Measurements from ENCODE around the gene SGPP2. TPM values are rescaled to one million over a fixed set of nuclear protein-coding genes. Genes with fewer than 3 reads are reported as not detected.

SGPP2 gene
- total and polyA plus RNA-seq, 2 donors (not counting 3 experiments of a cell fraction or from before 2014, with no cell fraction given), result not detected

GRCh38 chr2:222477962-222478608 is 53.7 kb downstream of the SGPP2 start:
- DNase-seq (ENCODE audit: low read depth, low spot score) (no peak), FAIRE-seq (no peak)

More at GRCh38 chr2:222477962-222478608, 53.7 kb downstream of the SGPP2 start:
- no peaks in the 10 kb centered on the region for H3K4me1 ChIP-seq (ENCODE audit: control insufficient read depth, extremely low read depth, insufficient read depth, low read length)
- no peaks in the 10 kb centered on the region for H3K9me1 ChIP-seq (replicated peaks; ENCODE audit: control insufficient read depth, extremely low read depth, insufficient read depth, low read length)
- CTCF ChIA-PET, result no interaction called here
- dilution Hi-C loops (cut with MboI; ENCODE audit: extremely low pct_ligation_motif_present, low sequenced_read_pairs) (no loop called here), intact Hi-C loops (cut with micrococcal nuclease) (loop anchor here (2.0 kb wide), 1 partner anchor 159 kb away; no protein-coding TSS in a partner anchor)
- H3K27ac ChIP-seq (ENCODE audit: insufficient read depth, low read depth, low read length), result no peak overlapping the region
- BruUV-seq (replicated peaks), result no TSS peak
- no peaks in the 10 kb centered on the region for H3K9me3 ChIP-seq (replicated peaks; ENCODE audit: control insufficient read depth, insufficient read depth, low read length)
- no peaks in the 10 kb centered on the region for H3K79me2 ChIP-seq (ENCODE audit: control insufficient read depth, insufficient read depth, low read length)
- no peaks in the 10 kb centered on the region for H4K20me1 ChIP-seq (replicated peaks; ENCODE audit: control insufficient read depth, extremely low read depth, insufficient read depth, low read length)
- TF ChIP-seq, protein P1, sequence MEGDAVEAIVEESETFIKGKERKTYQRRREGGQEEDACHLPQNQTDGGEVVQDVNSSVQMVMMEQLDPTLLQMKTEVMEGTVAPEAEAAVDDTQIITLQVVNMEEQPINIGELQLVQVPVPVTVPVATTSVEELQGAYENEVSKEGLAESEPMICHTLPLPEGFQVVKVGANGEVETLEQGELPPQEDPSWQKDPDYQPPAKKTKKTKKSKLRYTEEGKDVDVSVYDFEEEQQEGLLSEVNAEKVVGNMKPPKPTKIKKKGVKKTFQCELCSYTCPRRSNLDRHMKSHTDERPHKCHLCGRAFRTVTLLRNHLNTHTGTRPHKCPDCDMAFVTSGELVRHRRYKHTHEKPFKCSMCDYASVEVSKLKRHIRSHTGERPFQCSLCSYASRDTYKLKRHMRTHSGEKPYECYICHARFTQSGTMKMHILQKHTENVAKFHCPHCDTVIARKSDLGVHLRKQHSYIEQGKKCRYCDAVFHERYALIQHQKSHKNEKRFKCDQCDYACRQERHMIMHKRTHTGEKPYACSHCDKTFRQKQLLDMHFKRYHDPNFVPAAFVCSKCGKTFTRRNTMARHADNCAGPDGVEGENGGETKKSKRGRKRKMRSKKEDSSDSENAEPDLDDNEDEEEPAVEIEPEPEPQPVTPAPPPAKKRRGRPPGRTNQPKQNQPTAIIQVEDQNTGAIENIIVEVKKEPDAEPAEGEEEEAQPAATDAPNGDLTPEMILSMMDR (IDR thresholded peaks at IDR 0.05; ENCODE audit: extremely low read depth in 1 of 2, insufficient read depth in 1 of 2, low read depth in 1 of 2, low read length in 2 of 2), result no peak
- TF ChIP-seq JUN (IDR thresholded peaks at IDR 0.05; ENCODE audit: borderline replicate concordance, insufficient read depth, insufficient read length, low read depth) (no peak), MAX (IDR thresholded peaks at IDR 0.05; ENCODE audit: insufficient read depth, insufficient read length) (no peak), POLR2A (IDR thresholded peaks at IDR 0.05; ENCODE audit: low read depth, low read length) (no peak)
- H3K9ac ChIP-seq (replicated peaks; ENCODE audit: extremely low read depth, insufficient read depth, low read length), result no peak overlapping the region
- H3K36me3 ChIP-seq (ENCODE audit: control insufficient read depth in 2 of 2, extremely low read depth in 1 of 2, insufficient read depth in 2 of 2, low read length in 2 of 2), result no peaks in the 10 kb centered on the region
- POLR2A ChIA-PET, result no interaction called here
- no peak overlapping the region for H2AFZ ChIP-seq (ENCODE audit: low read depth, low read length)
- H3K4me3 ChIP-seq (replicated peaks in 1 of 3; ENCODE audit: insufficient read depth in 1 of 3, low read depth in 1 of 3, low read length in 3 of 3), result no peak overlapping the region
- no peak overlapping the region for H3K4me2 ChIP-seq (ENCODE audit: insufficient read depth, low read length)
- peaks cover 0 to 2% of the 10 kb centered on the region in 2 experiments for H3K27me3 ChIP-seq (ENCODE audit: control insufficient read depth in 2 of 2, insufficient read depth in 2 of 2, low read length in 2 of 2)
